Activated CD4-positive, alpha-beta memory T cell treated with anti-CD3 and anti-CD28 coated beads for 36 hours (primary cell): Measurements from ENCODE around the gene RAPGEFL1. TPM values are rescaled to one million over a fixed set of nuclear protein-coding genes. Genes with fewer than 3 reads are reported as not detected.
A peak's percentile ranks its signal among the peaks of the same experiment; 100 is the strongest.

Source experiments
- CTCF ChIA-PET: fragments of 350-600 bp; sonication (Branson Sonifier 250); formaldehyde crosslinking; loops from one replicate; lab custom pipeline; 2021; ENCODE audit warnings: antibody characterized with exemption, inconsistent platforms; lab: Charles Lee
- POLR2A ChIA-PET: fragments of 350-600 bp; sonication (Branson Sonifier 250); formaldehyde crosslinking; loops from one replicate; lab custom pipeline; 2021; ENCODE audit warnings: antibody characterized with exemption; lab: Charles Lee
- DNase-seq: peaks from one replicate; pipeline ENCODE4 v3.0.0-alpha.2; 2020
- H3K27ac Mint-ChIP-seq: one replicate; pipeline ENCODE4 v1.8.0; 2021; ENCODE audit warnings: mixed read lengths
- H3K27me3 Mint-ChIP-seq: one replicate; pipeline ENCODE4 v1.8.0; 2021; ENCODE audit warnings: mixed read lengths
- H3K36me3 Mint-ChIP-seq: one replicate; pipeline ENCODE4 v1.8.0; 2021; ENCODE audit warnings: mixed read lengths
- H3K4me1 Mint-ChIP-seq: one replicate; pipeline ENCODE4 v1.8.0; 2021; ENCODE audit warnings: low read depth, mixed read lengths
- H3K4me3 Mint-ChIP-seq: one replicate; pipeline ENCODE4 v1.8.0; 2021; ENCODE audit warnings: mild to moderate bottlenecking, mixed read lengths
- H3K9me3 Mint-ChIP-seq: one replicate; pipeline ENCODE4 v1.8.0; 2021; ENCODE audit warnings: mixed read lengths
- intact Hi-C: fragments of 100-400 bp; cut with micrococcal nuclease; formaldehyde crosslinking; loops from one replicate; pipeline ENCODE4 v1.15.1; 2023
- total RNA-seq, 2 experiments: library from RNA; stranded (reverse); gene quantifications; one replicate each; pipeline ENCODE4 v1.2.3, GENCODE V29; 2021

Gene RAPGEFL1
- total RNA-seq, 2 experiments from 2014 or later: 4.9 to 6.1 TPM

DNA sequence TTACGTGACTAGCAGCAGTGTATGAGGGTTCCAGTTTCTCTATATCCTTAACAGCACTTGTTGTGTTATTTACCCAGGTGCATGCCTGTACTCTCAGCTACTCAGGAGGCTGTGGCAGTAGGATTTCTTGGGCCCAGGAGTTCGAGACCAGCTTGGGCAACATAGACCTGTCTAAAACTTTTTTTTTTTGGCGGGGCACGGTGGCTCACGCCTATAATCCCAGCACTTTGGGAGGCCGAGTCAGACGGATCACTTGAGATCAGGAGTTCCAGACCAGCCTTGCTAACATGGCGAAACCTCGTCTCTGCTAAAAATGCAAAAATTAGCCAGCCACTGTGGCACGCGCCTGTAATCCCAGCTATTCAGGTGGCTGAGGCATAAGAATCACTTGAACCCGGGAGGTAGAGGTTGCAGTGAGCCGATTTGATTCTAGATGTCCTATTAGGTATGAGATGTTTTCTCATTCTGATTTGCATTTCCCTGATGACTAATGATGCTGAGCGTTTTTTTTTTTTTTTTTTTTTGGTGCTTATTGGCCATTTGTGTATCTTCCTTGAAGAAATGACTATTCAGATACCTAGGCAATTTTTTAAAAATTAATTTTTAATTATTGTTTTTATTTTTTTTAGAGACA lies 23.6 kb upstream of the RAPGEFL1 start:
- POLR2A ChIA-PET: interaction anchor here (1.1 to 3.7 kb wide), 5 partner anchors 13 to 174 kb away, joined by 3 to 40 read pairs (median 4); partner anchors contain the start of genes CASC3 and PSMD3
- no peaks in the 10 kb centered on the region for H3K9me3 Mint-ChIP-seq
- peaks cover 65% of the 10 kb centered on the region for H3K4me1 Mint-ChIP-seq
- H3K4me3 Mint-ChIP-seq: no peak overlapping the region
- H3K27ac Mint-ChIP-seq: peak overlapping the region; percentile 98
- intact Hi-C loops: loop anchor here (1.0 kb wide), 5 partner anchors 13 to 130 kb away; partner anchors contain the start of gene CASC3
- no peaks in the 10 kb centered on the region for H3K27me3 Mint-ChIP-seq
- CTCF ChIA-PET: interaction anchor here (0.6 to 3.5 kb wide), 3 partner anchors 15 to 114 kb away, joined by 3 to 31 read pairs (median 16); no protein-coding TSS in a partner anchor
- DNase-seq: peak; percentile 62
- H3K36me3 Mint-ChIP-seq: peaks cover 44% of the 10 kb centered on the region

DNA sequence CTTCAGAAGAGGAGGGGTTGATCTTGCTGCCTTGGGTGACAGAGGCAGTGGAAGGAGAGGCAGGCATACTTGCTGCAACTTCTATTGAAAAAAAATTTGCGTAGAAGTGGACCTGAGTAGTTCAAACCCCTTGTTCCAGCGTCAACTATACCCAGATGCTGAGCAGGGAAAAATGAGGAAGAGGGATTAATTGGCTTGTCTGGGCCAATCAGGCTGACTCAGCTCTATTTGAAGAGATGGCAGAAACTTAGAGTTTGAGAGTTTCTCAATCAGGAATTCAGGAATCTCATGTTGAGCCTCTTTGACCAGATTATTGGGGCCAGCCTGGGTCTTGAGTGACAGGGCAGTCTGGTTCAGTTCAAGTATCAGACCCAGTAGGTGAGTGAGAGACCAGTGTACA lies 19.3 kb upstream of the RAPGEFL1 start:
- Mint-ChIP-seq H3K36me3 (peaks cover 31% of the 10 kb centered on the region), H3K4me1 (peaks cover 44% of the 10 kb centered on the region), H3K27me3 (no peaks in the 10 kb centered on the region), H3K9me3 (no peaks in the 10 kb centered on the region), H3K4me3 (no peak overlapping the region), H3K27ac (peak overlapping the region; percentile 50)
- intact Hi-C loops: no loop called here
- no peak for DNase-seq
- CTCF ChIA-PET: interaction anchor here (1.2 to 4.6 kb wide), 3 partner anchors 10 to 130 kb away, joined by 3 to 35 read pairs (median 5); no protein-coding TSS in a partner anchor
- POLR2A ChIA-PET: interaction anchor here (0.6 kb wide), 1 partner anchor 8 kb away, joined by 3 read pairs; no protein-coding TSS in a partner anchor

DNA sequence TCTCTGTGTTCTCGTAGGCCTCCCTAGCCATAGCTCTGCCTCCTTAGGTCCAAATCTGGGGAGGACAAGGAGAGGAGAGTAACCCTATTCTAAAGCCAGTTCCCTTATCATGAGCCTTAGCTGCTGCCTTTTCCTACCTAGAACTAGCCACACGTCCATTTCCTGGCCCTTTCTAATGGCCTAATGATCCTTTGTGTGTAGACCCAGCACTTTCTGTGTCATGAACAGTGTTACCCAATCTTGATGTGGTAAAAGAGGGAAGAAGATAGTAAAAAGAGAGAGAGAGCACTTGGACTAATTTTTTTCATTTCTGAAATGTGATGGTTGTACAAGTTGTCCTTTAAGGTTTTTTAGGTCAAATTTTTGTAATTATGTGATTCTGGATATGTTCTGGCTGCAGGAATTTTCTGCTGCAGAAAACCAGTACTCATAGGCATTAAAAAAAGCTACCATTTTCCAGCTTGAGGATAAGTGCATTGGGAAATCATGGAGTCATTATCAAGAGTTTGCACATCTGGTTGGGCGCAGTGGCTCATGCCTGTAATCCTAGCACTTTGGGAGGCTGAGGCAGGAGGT lies 18.7 kb upstream of the RAPGEFL1 start:
- intact Hi-C loops: no loop called here
- Mint-ChIP-seq H3K4me3 (no peak overlapping the region), H3K9me3 (no peaks in the 10 kb centered on the region), H3K27me3 (no peaks in the 10 kb centered on the region), H3K27ac (peak overlapping the region; percentile 60), H3K4me1 (peaks cover 39% of the 10 kb centered on the region), H3K36me3 (peaks cover 30% of the 10 kb centered on the region)
- no peak for DNase-seq
- ChIA-PET CTCF (interaction anchor here (0.7 to 4.6 kb wide), 5 partner anchors 9 to 504 kb away, joined by 3 to 35 read pairs (median 3); no protein-coding TSS in a partner anchor), POLR2A (interaction anchor here (0.7 kb wide), 1 partner anchor 18 kb away, joined by 3 read pairs; the partner anchor contains the start of gene CASC3)

DNA sequence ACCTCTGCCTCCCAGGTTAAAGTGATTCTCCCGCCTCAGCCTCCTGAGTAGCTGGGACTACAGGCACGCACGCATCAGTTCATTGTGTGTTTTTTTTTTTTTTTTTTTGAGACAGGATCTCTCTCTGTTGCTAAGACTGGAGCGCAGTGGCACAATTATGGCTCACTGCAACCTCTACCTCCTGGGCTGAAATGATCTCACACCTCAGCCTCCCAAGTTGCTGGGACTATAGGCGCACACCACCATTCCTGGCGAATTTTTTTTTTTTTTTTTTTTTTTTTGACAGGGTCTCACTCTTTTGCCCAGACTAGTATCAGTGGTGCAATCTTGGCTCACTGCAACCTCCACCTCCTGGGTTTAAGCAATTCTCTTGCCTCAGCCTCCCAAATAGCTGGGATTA lies 17.8 kb upstream of the RAPGEFL1 start:
- intact Hi-C loops: no loop called here
- Mint-ChIP-seq H3K9me3 (no peaks in the 10 kb centered on the region), H3K27ac (no peak overlapping the region), H3K4me1 (peaks cover 31% of the 10 kb centered on the region), H3K36me3 (peaks cover 29% of the 10 kb centered on the region), H3K27me3 (no peaks in the 10 kb centered on the region), H3K4me3 (no peak overlapping the region)
- CTCF ChIA-PET: interaction anchor here (1.0 to 4.6 kb wide), 3 partner anchors 8 to 245 kb away, joined by 3 to 35 read pairs (median 5); no protein-coding TSS in a partner anchor
- DNase-seq: no peak
- POLR2A ChIA-PET: no interaction called here

DNA sequence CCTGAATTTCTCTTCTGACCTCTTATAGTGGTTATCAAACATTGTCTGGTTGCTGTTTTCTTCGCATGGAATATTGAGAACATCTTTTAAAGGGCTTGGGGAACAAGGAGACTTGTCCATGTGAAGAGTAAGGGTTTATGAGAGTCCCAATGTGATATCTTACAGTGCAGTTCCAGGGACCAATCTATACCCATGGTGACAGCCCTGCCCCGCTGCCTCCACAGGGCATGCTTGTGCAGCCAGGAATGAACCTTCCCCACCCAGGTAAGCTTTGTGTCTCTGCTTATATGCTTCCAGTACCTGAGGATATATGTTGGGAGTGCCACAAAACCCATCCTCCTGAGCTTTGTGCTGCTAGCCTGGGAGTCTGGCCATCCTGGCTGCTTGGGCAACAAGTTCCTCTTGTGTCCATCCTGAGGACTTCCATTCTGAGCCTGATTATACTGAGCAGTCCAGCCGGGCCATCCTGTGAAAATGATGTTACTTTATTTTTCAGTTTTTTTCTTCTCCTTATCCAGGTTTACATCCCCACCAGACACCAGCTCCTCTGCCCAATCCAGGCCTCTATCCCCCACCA lies 9.5 kb upstream of the RAPGEFL1 start:
- H3K36me3 Mint-ChIP-seq: peaks cover 46% of the 10 kb centered on the region
- no peak for DNase-seq
- CTCF ChIA-PET: interaction anchor here (0.6 to 3.3 kb wide), 31 partner anchors 9 to 155 kb away, joined by 3 to 126 read pairs (median 7); partner anchors contain the start of genes CASC3, CSF3, MED24 and RAPGEFL1
- no peak overlapping the region for H3K4me3 Mint-ChIP-seq
- POLR2A ChIA-PET: interaction anchor here (1.5 kb wide), 1 partner anchor 54 kb away, joined by 3 read pairs; no protein-coding TSS in a partner anchor
- no peaks in the 10 kb centered on the region for H3K27me3 Mint-ChIP-seq
- H3K4me1 Mint-ChIP-seq: peaks cover 3% of the 10 kb centered on the region
- H3K27ac Mint-ChIP-seq: peak overlapping the region; percentile 1
- intact Hi-C loops: loop anchor here (1.0 kb wide), 2 partner anchors 14 to 54 kb away; no protein-coding TSS in a partner anchor
- H3K9me3 Mint-ChIP-seq: no peaks in the 10 kb centered on the region

DNA sequence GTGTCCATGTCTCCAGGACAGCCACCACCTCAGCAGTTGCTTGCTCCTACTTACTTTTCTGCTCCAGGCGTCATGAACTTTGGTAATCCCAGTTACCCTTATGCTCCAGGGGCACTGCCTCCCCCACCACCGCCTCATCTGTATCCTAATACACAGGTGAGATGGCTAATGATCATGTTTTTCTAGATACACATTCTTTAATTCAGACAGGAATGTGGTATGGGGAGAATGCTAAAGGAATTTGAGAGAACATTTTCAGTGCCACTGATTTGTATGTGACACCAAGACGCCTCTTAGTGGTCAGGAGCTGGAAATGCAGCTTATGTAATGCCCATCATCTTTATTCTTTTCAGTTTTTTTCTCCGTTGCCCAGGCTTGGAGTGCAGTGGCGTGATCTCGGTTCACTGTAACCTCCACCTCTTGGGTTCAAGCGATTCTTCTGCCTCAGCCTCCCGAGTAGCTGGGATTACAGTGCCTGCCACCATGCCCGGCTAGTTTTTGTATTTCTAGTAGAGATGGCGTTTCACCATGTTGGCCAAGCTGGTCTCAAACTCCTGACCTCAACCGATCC lies 8.9 kb upstream of the RAPGEFL1 start:
- H3K4me1 Mint-ChIP-seq: peaks cover 3% of the 10 kb centered on the region
- peaks cover 47% of the 10 kb centered on the region for H3K36me3 Mint-ChIP-seq
- no peak overlapping the region for H3K4me3 Mint-ChIP-seq
- H3K9me3 Mint-ChIP-seq: no peaks in the 10 kb centered on the region
- CTCF ChIA-PET: interaction anchor here (0.6 to 3.3 kb wide), 45 partner anchors 11 to 256 kb away, joined by 3 to 126 read pairs (median 5); partner anchors contain the start of genes CASC3, CSF3, MED24 and MSL1
- H3K27ac Mint-ChIP-seq: peak overlapping the region; percentile 1
- peak; percentile 34 for DNase-seq
- no peaks in the 10 kb centered on the region for H3K27me3 Mint-ChIP-seq
- POLR2A ChIA-PET: interaction anchor here (1.0 to 1.5 kb wide), 3 partner anchors 55 to 57 kb away, joined by 3 to 5 read pairs (median 3); no protein-coding TSS in a partner anchor
- intact Hi-C loops: loop anchor here (1.0 kb wide), 2 partner anchors 15 to 55 kb away; no protein-coding TSS in a partner anchor

DNA sequence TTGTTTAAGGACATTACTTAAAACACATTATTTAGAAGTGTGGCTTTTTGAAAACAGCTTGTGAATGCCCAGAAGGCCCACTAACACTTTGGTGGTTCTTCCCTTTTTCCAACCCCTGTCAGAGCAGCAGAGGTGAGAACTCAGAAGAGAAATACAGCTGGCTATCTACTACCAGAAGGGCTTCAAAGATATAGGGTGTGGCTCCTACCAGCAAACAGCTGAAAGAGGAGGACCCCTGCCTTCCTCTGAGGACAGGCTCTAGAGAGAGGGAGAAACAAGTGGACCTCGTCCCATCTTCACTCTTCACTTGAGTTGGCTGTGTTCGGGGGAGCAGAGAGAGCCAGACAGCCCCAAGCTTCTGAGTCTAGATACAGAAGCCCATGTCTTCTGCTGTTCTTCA lies 6.9 kb upstream of the RAPGEFL1 start:
- intact Hi-C loops: loop anchor here (10.0 kb wide), 1 partner anchor 146 kb away; no protein-coding TSS in a partner anchor
- CTCF ChIA-PET: interaction anchor here (0.6 to 2.3 kb wide), 6 partner anchors 22 to 143 kb away, joined by 3 to 24 read pairs (median 4); no protein-coding TSS in a partner anchor

DNA sequence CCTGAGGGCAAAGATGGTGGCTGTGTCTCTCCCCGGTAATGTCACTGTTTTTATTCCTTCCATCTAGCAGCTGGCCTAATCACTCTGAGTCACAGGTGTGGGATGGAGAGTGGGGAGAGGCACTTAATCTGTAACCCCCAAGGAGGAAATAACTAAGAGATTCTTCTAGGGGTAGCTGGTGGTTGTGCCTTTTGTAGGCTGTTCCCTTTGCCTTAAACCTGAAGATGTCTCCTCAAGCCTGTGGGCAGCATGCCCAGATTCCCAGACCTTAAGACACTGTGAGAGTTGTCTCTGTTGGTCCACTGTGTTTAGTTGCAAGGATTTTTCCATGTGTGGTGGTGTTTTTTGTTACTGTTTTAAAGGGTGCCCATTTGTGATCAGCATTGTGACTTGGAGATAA lies 5.5 kb upstream of the RAPGEFL1 start:
- DNase-seq: no peak
- ChIA-PET CTCF (interaction anchor here (2.3 kb wide), 1 partner anchor 59 kb away, joined by 24 read pairs; no protein-coding TSS in a partner anchor), POLR2A (interaction anchor here (0.6 kb wide), 1 partner anchor 24 kb away, joined by 3 read pairs; no protein-coding TSS in a partner anchor)
- peaks cover 40% of the 10 kb centered on the region for H3K36me3 Mint-ChIP-seq
- H3K4me3 Mint-ChIP-seq: no peak overlapping the region
- no peaks in the 10 kb centered on the region for H3K9me3 Mint-ChIP-seq
- intact Hi-C loops: loop anchor here (10.0 kb wide), 1 partner anchor 147 kb away; no protein-coding TSS in a partner anchor
- H3K27me3 Mint-ChIP-seq: no peaks in the 10 kb centered on the region
- no peak overlapping the region for H3K27ac Mint-ChIP-seq
- peaks cover 5% of the 10 kb centered on the region for H3K4me1 Mint-ChIP-seq

More for the DNA sequence above, 6.9 kb upstream of the RAPGEFL1 start:
- Mint-ChIP-seq H3K27ac (no peak overlapping the region), H3K36me3 (peaks cover 46% of the 10 kb centered on the region), H3K4me3 (no peak overlapping the region), H3K27me3 (no peaks in the 10 kb centered on the region), H3K9me3 (no peaks in the 10 kb centered on the region), H3K4me1 (peaks cover 3% of the 10 kb centered on the region)
- POLR2A ChIA-PET: no interaction called here
- DNase-seq: no peak

DNA sequence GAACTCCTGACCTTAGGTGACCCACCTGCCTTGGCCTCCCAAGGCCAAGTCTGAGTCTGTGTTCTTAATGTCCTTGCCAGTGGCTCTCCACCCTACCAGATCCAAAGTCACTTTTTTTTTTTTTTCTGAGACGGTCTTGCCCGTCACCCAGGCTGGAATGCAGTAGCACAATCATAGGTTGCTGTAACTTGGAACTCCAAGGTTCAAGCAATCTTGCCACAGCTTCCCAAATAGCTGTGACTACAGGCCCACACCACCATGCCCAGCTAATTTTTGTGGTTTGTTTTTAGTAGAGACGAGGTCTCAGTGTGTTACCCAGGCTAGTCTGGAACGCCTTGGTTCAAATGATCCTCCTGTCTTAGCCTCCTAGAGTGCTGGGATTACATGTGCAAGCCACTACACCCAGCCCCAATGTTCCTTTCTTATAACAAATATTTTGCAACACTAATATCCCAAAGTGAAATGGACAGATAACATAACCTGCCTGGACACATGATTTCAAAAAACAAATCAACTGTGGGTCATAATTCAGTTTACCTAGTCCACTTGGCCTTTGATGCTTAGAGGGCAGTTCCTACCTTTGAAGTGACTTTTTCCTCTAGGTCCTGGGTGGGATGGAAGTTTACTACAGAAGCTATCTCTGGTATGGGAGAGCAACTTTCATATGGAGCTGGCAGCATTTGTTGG lies 4.0 kb upstream of the RAPGEFL1 start:
- H3K36me3 Mint-ChIP-seq: peaks cover 29% of the 10 kb centered on the region
- no peak overlapping the region for H3K4me3 Mint-ChIP-seq
- intact Hi-C loops: loop anchor here (10.0 kb wide), 1 partner anchor 148 kb away; no protein-coding TSS in a partner anchor
- ChIA-PET CTCF (interaction anchor here (1.0 to 3.9 kb wide), 4 partner anchors 18 to 145 kb away, joined by 3 to 19 read pairs (median 8); no protein-coding TSS in a partner anchor), POLR2A (no interaction called here)
- H3K4me1 Mint-ChIP-seq: peaks cover 8% of the 10 kb centered on the region
- no peak for DNase-seq
- no peaks in the 10 kb centered on the region for H3K27me3 Mint-ChIP-seq
- H3K9me3 Mint-ChIP-seq: no peaks in the 10 kb centered on the region
- no peak overlapping the region for H3K27ac Mint-ChIP-seq

DNA sequence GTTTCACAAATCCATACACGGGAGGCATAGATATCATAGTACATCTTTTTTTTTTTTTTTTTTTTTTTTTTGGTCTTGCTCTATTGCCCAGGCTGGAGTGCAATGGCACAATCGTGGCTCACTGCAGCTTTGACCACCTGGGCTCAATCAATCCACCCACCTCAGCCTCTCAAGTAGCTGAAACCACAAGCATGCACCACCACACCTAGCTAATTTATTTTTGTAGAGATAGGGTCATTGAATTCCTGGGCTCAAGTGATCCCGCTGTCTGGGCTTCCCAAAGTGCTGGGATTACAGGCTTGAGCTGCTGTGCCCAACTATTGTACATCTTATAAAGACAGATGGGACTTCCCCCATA lies 3.5 kb upstream of the RAPGEFL1 start:
- no peaks in the 10 kb centered on the region for H3K9me3 Mint-ChIP-seq
- H3K27me3 Mint-ChIP-seq: no peaks in the 10 kb centered on the region
- no peak for DNase-seq
- intact Hi-C loops: loop anchor here (10.0 kb wide), 1 partner anchor 149 kb away; no protein-coding TSS in a partner anchor
- H3K4me3 Mint-ChIP-seq: no peak overlapping the region
- H3K36me3 Mint-ChIP-seq: peaks cover 25% of the 10 kb centered on the region
- no peak overlapping the region for H3K27ac Mint-ChIP-seq
- POLR2A ChIA-PET: no interaction called here
- CTCF ChIA-PET: interaction anchor here (1.9 to 3.9 kb wide), 3 partner anchors 18 to 146 kb away, joined by 7 to 19 read pairs (median 10); no protein-coding TSS in a partner anchor
- H3K4me1 Mint-ChIP-seq: peaks cover 7% of the 10 kb centered on the region
